Mucosa of stomach (tissue), 1 donor: ENCODE results near the gene CHRNA4.
"Not testable (repeated sequence)": the region's sequence is repeated elsewhere in the genome, so short reads cannot be mapped to it uniquely, and the experiment has no call there.

ENCODE experiments used
- H3K27me3 ChIP-seq: one replicate; pipeline ENCODE4 v1.7.0; 2013; ENCODE audit warnings: mild to moderate bottlenecking, low read length; ENCODE audit not compliant: control insufficient read depth, insufficient read depth
- H3K36me3 ChIP-seq: one replicate; pipeline ENCODE4 v1.7.0; 2013; ENCODE audit warnings: low read length; ENCODE audit not compliant: control insufficient read depth, insufficient read depth
- H3K4me1 ChIP-seq: one replicate; pipeline ENCODE4 v1.7.0; 2013; ENCODE audit warnings: mild to moderate bottlenecking, low read length; ENCODE audit not compliant: control insufficient read depth, insufficient read depth
- H3K4me3 ChIP-seq: one replicate; pipeline ENCODE4 v1.7.0; 2013; ENCODE audit warnings: low read length
- H3K9ac ChIP-seq: one replicate; pipeline ENCODE4 v1.7.0; 2013; ENCODE audit warnings: mild to moderate bottlenecking, low read length, moderate library complexity
- H3K9me3 ChIP-seq: one replicate; pipeline ENCODE4 v1.7.0; 2013; ENCODE audit warnings: mild to moderate bottlenecking, low read length, moderate library complexity; ENCODE audit not compliant: control insufficient read depth
- donor health status: Pancreatic carcinoma.

The CHRNA4 gene

GRCh38 chr20:63381781-63382431, 20.8 kb upstream of the CHRNA4 start:
- Histone ChIP-seq H3K9ac (no peak overlapping the region), H3K4me1 (no peaks in the 10 kb centered on the region), H3K4me3 (no peak overlapping the region), H3K36me3 (no peaks in the 10 kb centered on the region), H3K9me3 (no peaks in the 10 kb centered on the region), H3K27me3 (peaks cover 11% of the 10 kb centered on the region)

GRCh38 chr20:63380346-63380870, 19.3 kb upstream of the CHRNA4 start:
- Histone ChIP-seq H3K4me1 (no peaks in the 10 kb centered on the region), H3K4me3 (no peak overlapping the region), H3K27me3 (peaks cover 16% of the 10 kb centered on the region), H3K36me3 (no peaks in the 10 kb centered on the region), H3K9ac (no peak overlapping the region), H3K9me3 (no peaks in the 10 kb centered on the region)

- H3K27me3 ChIP-seq: peaks cover 16% of the 10 kb centered on the region
- not testable (repeated sequence) for H3K4me3 ChIP-seq, H3K9me3 ChIP-seq, H3K4me1 ChIP-seq, H3K36me3 ChIP-seq, H3K9ac ChIP-seq
Measured at GRCh38 chr20:63379872-63380271, 18.7 kb upstream of the CHRNA4 start.

GRCh38 chr20:63379296-63379695, 18.1 kb upstream of the CHRNA4 start:
- Histone ChIP-seq H3K9ac (no peak overlapping the region), H3K36me3 (no peaks in the 10 kb centered on the region), H3K4me1 (no peaks in the 10 kb centered on the region), H3K9me3 (no peaks in the 10 kb centered on the region), H3K27me3 (peaks cover 21% of the 10 kb centered on the region), H3K4me3 (no peak overlapping the region)

- Histone ChIP-seq H3K4me1 (no peaks in the 10 kb centered on the region), H3K36me3 (no peaks in the 10 kb centered on the region), H3K4me3 (no peak overlapping the region), H3K9me3 (no peaks in the 10 kb centered on the region), H3K27me3 (peaks cover 28% of the 10 kb centered on the region), H3K9ac (no peak overlapping the region)
Measured at GRCh38 chr20:63378626-63379025, 17.5 kb upstream of the CHRNA4 start.

- Histone ChIP-seq H3K4me1 (no peaks in the 10 kb centered on the region), H3K4me3 (no peak overlapping the region)
Measured at GRCh38 chr20:63377951-63378381, 16.8 kb upstream of the CHRNA4 start.

GRCh38 chr20:63377256-63377941, 16.2 kb upstream of the CHRNA4 start:
- Histone ChIP-seq H3K9me3 (no peaks in the 10 kb centered on the region), H3K4me1 (no peaks in the 10 kb centered on the region), H3K9ac (no peak overlapping the region), H3K4me3 (no peak overlapping the region), H3K27me3 (peaks cover 28% of the 10 kb centered on the region), H3K36me3 (no peaks in the 10 kb centered on the region)

More at GRCh38 chr20:63377951-63378381, 16.8 kb upstream of the CHRNA4 start:
- Histone ChIP-seq H3K9me3 (no peaks in the 10 kb centered on the region), H3K9ac (no peak overlapping the region), H3K36me3 (no peaks in the 10 kb centered on the region), H3K27me3 (peaks cover 28% of the 10 kb centered on the region)

- no peaks in the 10 kb centered on the region for H3K9me3 ChIP-seq
- peaks cover 28% of the 10 kb centered on the region for H3K27me3 ChIP-seq
- H3K4me3 ChIP-seq: no peak overlapping the region
- H3K9ac ChIP-seq: no peak overlapping the region
- H3K36me3 ChIP-seq: no peaks in the 10 kb centered on the region
- no peaks in the 10 kb centered on the region for H3K4me1 ChIP-seq
Measured at GRCh38 chr20:63376283-63377250, 15.4 kb upstream of the CHRNA4 start.

GRCh38 chr20:63375438-63375837, 14.3 kb upstream of the CHRNA4 start:
- Histone ChIP-seq H3K36me3 (no peaks in the 10 kb centered on the region), H3K9ac (no peak overlapping the region), H3K9me3 (no peaks in the 10 kb centered on the region), H3K27me3 (peaks cover 28% of the 10 kb centered on the region), H3K4me3 (no peak overlapping the region), H3K4me1 (no peaks in the 10 kb centered on the region)

- Histone ChIP-seq H3K27me3 (peaks cover 28% of the 10 kb centered on the region), H3K9ac (no peak overlapping the region), H3K36me3 (no peaks in the 10 kb centered on the region), H3K4me1 (no peaks in the 10 kb centered on the region), H3K9me3 (no peaks in the 10 kb centered on the region), H3K4me3 (no peak overlapping the region)
Measured at GRCh38 chr20:63374504-63374903, 13.4 kb upstream of the CHRNA4 start.

GRCh38 chr20:63373996-63374395, 12.8 kb upstream of the CHRNA4 start:
- Histone ChIP-seq H3K9me3 (no peaks in the 10 kb centered on the region), H3K27me3 (peaks cover 28% of the 10 kb centered on the region), H3K4me3 (no peak overlapping the region), H3K4me1 (no peaks in the 10 kb centered on the region), H3K9ac (no peak overlapping the region), H3K36me3 (no peaks in the 10 kb centered on the region)
